Activated T-helper 2 cell treated with anti-CD3 and anti-CD28 coated beads, Interferon-gamma antibody, Interleukin-2, Interleukin-4, amounts not matched to agents 10 μg/mL and 5 μg/mL and 100 μg/mL, durations not matched to agents 14 hours and 24 hours and 36 hours (primary cell): ENCODE results near the gene GAS6. TPM values are rescaled to one million over a fixed set of nuclear protein-coding genes. Genes with fewer than 3 reads are reported as not detected.

Experiments used
- total RNA-seq: library from RNA; stranded (reverse); gene quantifications from 2 replicates; pipeline ENCODE4 v1.2.3, GENCODE V29; 2022

Gene GAS6
- total RNA-seq, 1 donor from 2014 or later: 0.32 TPM

Other genes starting within 250 kb of the GAS6 start
- not detected in 2 replicates for gene ATP4B, start 205.9 kb downstream of the GAS6 start, total RNA-seq
- gene GRK1, start 196.9 kb downstream of the GAS6 start, total RNA-seq: 0.09 and 0.11 TPM in 2 replicates
- 2.1 and 2.2 TPM in 2 replicates for gene TMEM255B, start 104.8 kb downstream of the GAS6 start, total RNA-seq
- gene C13orf46, start 110.0 kb upstream of the GAS6 start, total RNA-seq: 0.16 and 0.27 TPM in 2 replicates